OCI-LY3 (cell line): Measurements from ENCODE around the gene PFN1.

Source experiments
- EZH2phosphoT487 ChIP-seq: fragments of 200-600 bp; shearing (Covaris generic); IDR thresholded peaks from 2 replicates; pipeline ENCODE4 v1.6.1; 2018; ENCODE audit warnings: antibody characterized with exemption, mixed run types, low read depth
- TF ChIP-seq, protein P1 (sequence below): fragments of 200-600, 300-600 bp; sonication (generic); IDR thresholded peaks from 2 replicates; pipeline ENCODE4 v1.5.1; 2014; ENCODE audit warnings: antibody characterized with exemption, low read length, low read depth

DNA sequence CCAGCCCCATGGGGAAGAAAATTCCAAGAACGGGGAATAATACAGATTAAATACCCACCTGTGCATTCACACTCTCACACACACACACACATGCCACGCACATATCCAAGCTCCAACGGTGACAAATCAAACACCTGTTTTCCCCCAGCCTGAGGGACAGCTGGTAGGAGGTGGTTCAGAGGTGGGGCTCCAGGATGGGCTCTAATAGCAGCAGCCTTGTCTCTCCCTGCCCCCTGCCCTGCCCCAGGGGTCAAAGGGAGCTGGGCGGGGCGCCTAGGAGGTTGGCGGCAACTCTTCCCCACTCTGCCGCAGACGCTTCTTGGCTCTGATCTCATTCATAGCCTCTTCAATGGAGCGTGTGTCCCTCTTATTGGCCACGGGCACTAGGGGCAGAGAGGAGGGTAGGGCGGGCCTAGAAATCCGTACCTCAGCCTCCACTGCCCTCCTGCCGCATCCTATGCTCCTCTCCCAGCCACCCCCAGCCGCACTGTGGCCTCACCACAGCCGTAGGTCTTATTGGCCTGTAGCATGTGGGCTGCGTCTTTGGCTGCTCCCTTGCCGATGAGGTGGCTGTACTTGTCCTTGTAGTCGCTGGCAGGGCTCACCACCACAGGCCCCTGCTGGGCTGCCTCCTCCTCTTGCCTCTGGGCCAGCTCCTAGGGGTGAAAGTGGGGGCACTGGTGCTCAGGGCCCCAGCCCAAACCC is 11.1 kb upstream of the PFN1 start:
- TF ChIP-seq, protein P1, sequence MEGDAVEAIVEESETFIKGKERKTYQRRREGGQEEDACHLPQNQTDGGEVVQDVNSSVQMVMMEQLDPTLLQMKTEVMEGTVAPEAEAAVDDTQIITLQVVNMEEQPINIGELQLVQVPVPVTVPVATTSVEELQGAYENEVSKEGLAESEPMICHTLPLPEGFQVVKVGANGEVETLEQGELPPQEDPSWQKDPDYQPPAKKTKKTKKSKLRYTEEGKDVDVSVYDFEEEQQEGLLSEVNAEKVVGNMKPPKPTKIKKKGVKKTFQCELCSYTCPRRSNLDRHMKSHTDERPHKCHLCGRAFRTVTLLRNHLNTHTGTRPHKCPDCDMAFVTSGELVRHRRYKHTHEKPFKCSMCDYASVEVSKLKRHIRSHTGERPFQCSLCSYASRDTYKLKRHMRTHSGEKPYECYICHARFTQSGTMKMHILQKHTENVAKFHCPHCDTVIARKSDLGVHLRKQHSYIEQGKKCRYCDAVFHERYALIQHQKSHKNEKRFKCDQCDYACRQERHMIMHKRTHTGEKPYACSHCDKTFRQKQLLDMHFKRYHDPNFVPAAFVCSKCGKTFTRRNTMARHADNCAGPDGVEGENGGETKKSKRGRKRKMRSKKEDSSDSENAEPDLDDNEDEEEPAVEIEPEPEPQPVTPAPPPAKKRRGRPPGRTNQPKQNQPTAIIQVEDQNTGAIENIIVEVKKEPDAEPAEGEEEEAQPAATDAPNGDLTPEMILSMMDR = no peak
- TF ChIP-seq EZH2phosphoT487 = no peak
